Epithelial cell of prostate (primary cell): ENCODE data around the gene EXOC7.

Experiments used
- DNase-seq: peaks from one replicate; pipeline ENCODE4 v3.0.0-alpha.2; 2011; ENCODE audit warnings: low read depth, low spot score
- H3K27ac ChIP-seq: fragments of 450-650 bp; 2 replicates; pipeline ENCODE4 v1.5.1; 2017; ENCODE audit warnings: mild to moderate bottlenecking

The EXOC7 gene

GRCh38 chr17:76103274-76104139 is at the start of gene EXOC7:
Gene EXOC7, minus strand, starts transcription at chr17:76103787. Its CDS starts 95 bp downstream, at chr17:76103692.
- H3K27ac ChIP-seq: peak within 1 kb of the TSS; percentile 65
- DNase-seq: peak; percentile 22

GRCh38 chr17:76153202-76153601 is 49.6 kb upstream of the EXOC7 start:
- no peak for DNase-seq
- H3K27ac ChIP-seq: no peak overlapping the region

GRCh38 chr17:76152591-76152990 is 49.0 kb upstream of the EXOC7 start:
- no peak overlapping the region for H3K27ac ChIP-seq
- DNase-seq: no peak

- DNase-seq: no peak
- no peak overlapping the region for H3K27ac ChIP-seq
Observed at GRCh38 chr17:76151896-76152454, 48.4 kb upstream of the EXOC7 start.

- DNase-seq: no peak
- no peak overlapping the region for H3K27ac ChIP-seq
Observed at GRCh38 chr17:76150712-76151622, 47.4 kb upstream of the EXOC7 start.

- no peak overlapping the region for H3K27ac ChIP-seq
- no peak for DNase-seq
Observed at GRCh38 chr17:76149214-76149613, 45.6 kb upstream of the EXOC7 start.

- DNase-seq: no peak
- no peak overlapping the region for H3K27ac ChIP-seq
Observed at GRCh38 chr17:76148015-76148326, 44.4 kb upstream of the EXOC7 start.

- no peak overlapping the region for H3K27ac ChIP-seq
- DNase-seq: no peak
Observed at GRCh38 chr17:76147211-76148014, 43.8 kb upstream of the EXOC7 start.

GRCh38 chr17:76146053-76146851 is 42.7 kb upstream of the EXOC7 start:
- no peak for DNase-seq
- no peak overlapping the region for H3K27ac ChIP-seq

- no peak overlapping the region for H3K27ac ChIP-seq
- no peak for DNase-seq
Observed at GRCh38 chr17:76145231-76146052, 41.9 kb upstream of the EXOC7 start.

- no peak overlapping the region for H3K27ac ChIP-seq
- no peak for DNase-seq
Observed at GRCh38 chr17:76142585-76143041, 39.0 kb upstream of the EXOC7 start.

- no peak for DNase-seq
- no peak overlapping the region for H3K27ac ChIP-seq
Observed at GRCh38 chr17:76142039-76142584, 38.5 kb upstream of the EXOC7 start.

- DNase-seq: no peak
- H3K27ac ChIP-seq: no peak within 1 kb of the TSS
Observed at GRCh38 chr17:76141212-76142038, 37.8 kb upstream of the EXOC7 start, which contains the start of gene FOXJ1. Gene FOXJ1, minus strand, starts transcription at chr17:76141245. Its CDS starts 850 bp downstream, at chr17:76140395.

- DNase-seq: no peak
- no peak overlapping the region for H3K27ac ChIP-seq
Observed at GRCh38 chr17:76140661-76141211, 37.1 kb upstream of the EXOC7 start.

- no peak for DNase-seq
- H3K27ac ChIP-seq: no peak overlapping the region
Observed at GRCh38 chr17:76139801-76140660, 36.4 kb upstream of the EXOC7 start.
